Measurements from ENCODE around the gene RSRC1.

DNA sequence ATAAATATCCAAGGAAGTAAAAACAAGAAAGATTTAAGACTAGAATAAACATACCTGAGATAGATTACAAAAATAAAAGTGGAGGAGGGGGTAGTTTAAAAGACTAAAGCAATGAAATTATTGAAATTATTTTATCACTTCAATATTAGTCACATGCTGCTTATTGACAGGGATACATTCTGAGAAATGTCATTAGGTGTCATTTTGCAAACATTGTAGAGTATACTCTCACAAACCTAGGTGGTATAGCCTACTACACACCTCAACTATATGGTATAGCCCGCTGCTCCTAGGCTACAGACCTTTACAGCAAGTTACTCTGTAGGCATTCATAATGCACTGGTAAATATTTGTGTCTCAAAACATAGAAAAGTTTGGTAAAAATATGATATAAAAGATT is 384.0 kb downstream of the RSRC1 start:
- TF ChIP-seq, protein P1, sequence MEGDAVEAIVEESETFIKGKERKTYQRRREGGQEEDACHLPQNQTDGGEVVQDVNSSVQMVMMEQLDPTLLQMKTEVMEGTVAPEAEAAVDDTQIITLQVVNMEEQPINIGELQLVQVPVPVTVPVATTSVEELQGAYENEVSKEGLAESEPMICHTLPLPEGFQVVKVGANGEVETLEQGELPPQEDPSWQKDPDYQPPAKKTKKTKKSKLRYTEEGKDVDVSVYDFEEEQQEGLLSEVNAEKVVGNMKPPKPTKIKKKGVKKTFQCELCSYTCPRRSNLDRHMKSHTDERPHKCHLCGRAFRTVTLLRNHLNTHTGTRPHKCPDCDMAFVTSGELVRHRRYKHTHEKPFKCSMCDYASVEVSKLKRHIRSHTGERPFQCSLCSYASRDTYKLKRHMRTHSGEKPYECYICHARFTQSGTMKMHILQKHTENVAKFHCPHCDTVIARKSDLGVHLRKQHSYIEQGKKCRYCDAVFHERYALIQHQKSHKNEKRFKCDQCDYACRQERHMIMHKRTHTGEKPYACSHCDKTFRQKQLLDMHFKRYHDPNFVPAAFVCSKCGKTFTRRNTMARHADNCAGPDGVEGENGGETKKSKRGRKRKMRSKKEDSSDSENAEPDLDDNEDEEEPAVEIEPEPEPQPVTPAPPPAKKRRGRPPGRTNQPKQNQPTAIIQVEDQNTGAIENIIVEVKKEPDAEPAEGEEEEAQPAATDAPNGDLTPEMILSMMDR (IDR thresholded peaks at IDR 0.05), result no peak
- TF ChIP-seq POLR2A (IDR thresholded peaks at IDR 0.05), result no peak
- no peak for TF ChIP-seq EP300 (IDR thresholded peaks at IDR 0.05)
- no peak for TF ChIP-seq POLR2AphosphoS5 (IDR thresholded peaks at IDR 0.05)

Data from sigmoid colon (tissue), 4 donors.